ENCODE data around the gene VLDLR. TPM values are rescaled to one million over a fixed set of nuclear protein-coding genes. Genes with fewer than 3 reads are reported as not detected.
A peak's percentile ranks its signal among the peaks of the same experiment; 100 is the strongest.

The VLDLR gene
- total and polyA plus RNA-seq, 2 of the 13 experiments (the other 11 are each of a cell fraction or from before 2014, with no cell fraction given) = 3.4 to 10.5 TPM

DNA sequence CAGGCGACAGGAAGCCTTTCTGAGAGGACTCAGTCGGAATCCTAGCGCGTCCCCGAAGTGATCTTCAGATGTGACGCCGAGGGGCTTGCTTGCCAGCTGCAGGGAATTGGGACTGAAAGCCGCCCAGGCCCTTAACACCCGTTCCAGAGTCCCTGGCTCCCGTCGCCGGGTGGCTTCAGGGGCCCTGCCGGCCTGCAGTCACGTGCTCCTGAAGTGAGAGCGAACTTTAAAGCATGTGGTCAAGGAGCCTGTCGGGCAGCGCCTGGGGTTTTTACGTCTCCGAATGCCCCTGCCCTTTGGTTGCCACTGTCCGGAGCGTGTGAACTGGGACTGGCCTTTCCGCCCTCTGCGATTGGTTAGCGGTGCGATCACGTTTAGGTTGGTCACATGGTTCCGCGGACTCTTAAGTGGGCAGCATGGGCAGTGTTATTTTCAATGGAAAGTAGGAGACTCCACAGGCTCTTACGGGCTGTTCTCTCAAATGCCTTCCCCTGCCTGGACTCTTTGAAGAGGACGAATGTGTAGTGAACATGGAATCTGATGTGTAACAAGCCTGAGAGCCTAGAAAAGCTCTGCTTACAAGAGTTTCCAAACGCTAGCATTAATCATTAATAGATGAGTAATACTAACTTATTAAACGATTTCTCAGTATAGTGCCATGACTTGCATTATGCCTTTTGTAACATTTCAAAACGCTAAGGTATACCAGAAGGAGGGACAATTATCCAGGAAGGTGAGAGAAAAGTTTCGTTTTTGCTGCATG, 1.9 kb downstream of the VLDLR start (continued):
- TF ChIP-seq, protein P1, sequence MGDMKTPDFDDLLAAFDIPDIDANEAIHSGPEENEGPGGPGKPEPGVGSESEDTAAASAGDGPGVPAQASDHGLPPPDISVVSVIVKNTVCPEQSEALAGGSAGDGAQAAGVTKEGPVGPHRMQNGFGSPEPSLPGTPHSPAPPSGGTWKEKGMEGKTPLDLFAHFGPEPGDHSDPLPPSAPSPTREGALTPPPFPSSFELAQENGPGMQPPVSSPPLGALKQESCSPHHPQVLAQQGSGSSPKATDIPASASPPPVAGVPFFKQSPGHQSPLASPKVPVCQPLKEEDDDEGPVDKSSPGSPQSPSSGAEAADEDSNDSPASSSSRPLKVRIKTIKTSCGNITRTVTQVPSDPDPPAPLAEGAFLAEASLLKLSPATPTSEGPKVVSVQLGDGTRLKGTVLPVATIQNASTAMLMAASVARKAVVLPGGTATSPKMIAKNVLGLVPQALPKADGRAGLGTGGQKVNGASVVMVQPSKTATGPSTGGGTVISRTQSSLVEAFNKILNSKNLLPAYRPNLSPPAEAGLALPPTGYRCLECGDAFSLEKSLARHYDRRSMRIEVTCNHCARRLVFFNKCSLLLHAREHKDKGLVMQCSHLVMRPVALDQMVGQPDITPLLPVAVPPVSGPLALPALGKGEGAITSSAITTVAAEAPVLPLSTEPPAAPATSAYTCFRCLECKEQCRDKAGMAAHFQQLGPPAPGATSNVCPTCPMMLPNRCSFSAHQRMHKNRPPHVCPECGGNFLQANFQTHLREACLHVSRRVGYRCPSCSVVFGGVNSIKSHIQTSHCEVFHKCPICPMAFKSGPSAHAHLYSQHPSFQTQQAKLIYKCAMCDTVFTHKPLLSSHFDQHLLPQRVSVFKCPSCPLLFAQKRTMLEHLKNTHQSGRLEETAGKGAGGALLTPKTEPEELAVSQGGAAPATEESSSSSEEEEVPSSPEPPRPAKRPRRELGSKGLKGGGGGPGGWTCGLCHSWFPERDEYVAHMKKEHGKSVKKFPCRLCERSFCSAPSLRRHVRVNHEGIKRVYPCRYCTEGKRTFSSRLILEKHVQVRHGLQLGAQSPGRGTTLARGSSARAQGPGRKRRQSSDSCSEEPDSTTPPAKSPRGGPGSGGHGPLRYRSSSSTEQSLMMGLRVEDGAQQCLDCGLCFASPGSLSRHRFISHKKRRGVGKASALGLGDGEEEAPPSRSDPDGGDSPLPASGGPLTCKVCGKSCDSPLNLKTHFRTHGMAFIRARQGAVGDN (CRISPR knock-in tag; IDR thresholded peaks at IDR 0.05) = peak; percentile 92
- TF ChIP-seq HDAC1 (CRISPR knock-in tag; IDR thresholded peaks at IDR 0.05) (peak; percentile 60), SMAD9 (CRISPR knock-in tag; IDR thresholded peaks at IDR 0.05) (peak; percentile 70; the same call in 1 of the 2 replicates), ZFAT (CRISPR knock-in tag; conservative IDR thresholded peaks at IDR 0.05) (0 out of 2 replicates have a peak, but pooled peaks have one; percentile 20), LCORL (IDR thresholded peaks at IDR 0.05) (no peak), LCORL (CRISPR knock-in tag; IDR thresholded peaks at IDR 0.05) (0 out of 2 replicates have a peak, but pooled peaks have one; percentile 39), MIER3 (CRISPR knock-in tag; IDR thresholded peaks at IDR 0.05; ENCODE audit: borderline replicate concordance) (0 out of 2 replicates have a peak, but pooled peaks have one; percentile 22), ZNF317 (CRISPR knock-in tag; IDR thresholded peaks at IDR 0.05) (peak; percentile 43; the same call in 1 of the 2 replicates), ZNF329 (CRISPR knock-in tag; IDR thresholded peaks at IDR 0.05; ENCODE audit: low read depth) (peak; percentile 37; the same call in 1 of the 2 replicates), ZNF614 (CRISPR knock-in tag; IDR thresholded peaks at IDR 0.05; ENCODE audit: borderline replicate concordance) (0 out of 2 replicates have a peak, but pooled peaks have one; percentile 44), NFE2L2 (IDR thresholded peaks at IDR 0.05; ENCODE audit: low read length) (peak; percentile 48; the same call in 1 of the 2 replicates), ETV6 (CRISPR knock-in tag; conservative IDR thresholded peaks at IDR 0.05) (0 out of 2 replicates have a peak, but pooled peaks have one; percentile 45), ETV5 (CRISPR knock-in tag; IDR thresholded peaks at IDR 0.05; ENCODE audit: borderline replicate concordance) (no peak)
- TF ChIP-seq, protein P2, sequence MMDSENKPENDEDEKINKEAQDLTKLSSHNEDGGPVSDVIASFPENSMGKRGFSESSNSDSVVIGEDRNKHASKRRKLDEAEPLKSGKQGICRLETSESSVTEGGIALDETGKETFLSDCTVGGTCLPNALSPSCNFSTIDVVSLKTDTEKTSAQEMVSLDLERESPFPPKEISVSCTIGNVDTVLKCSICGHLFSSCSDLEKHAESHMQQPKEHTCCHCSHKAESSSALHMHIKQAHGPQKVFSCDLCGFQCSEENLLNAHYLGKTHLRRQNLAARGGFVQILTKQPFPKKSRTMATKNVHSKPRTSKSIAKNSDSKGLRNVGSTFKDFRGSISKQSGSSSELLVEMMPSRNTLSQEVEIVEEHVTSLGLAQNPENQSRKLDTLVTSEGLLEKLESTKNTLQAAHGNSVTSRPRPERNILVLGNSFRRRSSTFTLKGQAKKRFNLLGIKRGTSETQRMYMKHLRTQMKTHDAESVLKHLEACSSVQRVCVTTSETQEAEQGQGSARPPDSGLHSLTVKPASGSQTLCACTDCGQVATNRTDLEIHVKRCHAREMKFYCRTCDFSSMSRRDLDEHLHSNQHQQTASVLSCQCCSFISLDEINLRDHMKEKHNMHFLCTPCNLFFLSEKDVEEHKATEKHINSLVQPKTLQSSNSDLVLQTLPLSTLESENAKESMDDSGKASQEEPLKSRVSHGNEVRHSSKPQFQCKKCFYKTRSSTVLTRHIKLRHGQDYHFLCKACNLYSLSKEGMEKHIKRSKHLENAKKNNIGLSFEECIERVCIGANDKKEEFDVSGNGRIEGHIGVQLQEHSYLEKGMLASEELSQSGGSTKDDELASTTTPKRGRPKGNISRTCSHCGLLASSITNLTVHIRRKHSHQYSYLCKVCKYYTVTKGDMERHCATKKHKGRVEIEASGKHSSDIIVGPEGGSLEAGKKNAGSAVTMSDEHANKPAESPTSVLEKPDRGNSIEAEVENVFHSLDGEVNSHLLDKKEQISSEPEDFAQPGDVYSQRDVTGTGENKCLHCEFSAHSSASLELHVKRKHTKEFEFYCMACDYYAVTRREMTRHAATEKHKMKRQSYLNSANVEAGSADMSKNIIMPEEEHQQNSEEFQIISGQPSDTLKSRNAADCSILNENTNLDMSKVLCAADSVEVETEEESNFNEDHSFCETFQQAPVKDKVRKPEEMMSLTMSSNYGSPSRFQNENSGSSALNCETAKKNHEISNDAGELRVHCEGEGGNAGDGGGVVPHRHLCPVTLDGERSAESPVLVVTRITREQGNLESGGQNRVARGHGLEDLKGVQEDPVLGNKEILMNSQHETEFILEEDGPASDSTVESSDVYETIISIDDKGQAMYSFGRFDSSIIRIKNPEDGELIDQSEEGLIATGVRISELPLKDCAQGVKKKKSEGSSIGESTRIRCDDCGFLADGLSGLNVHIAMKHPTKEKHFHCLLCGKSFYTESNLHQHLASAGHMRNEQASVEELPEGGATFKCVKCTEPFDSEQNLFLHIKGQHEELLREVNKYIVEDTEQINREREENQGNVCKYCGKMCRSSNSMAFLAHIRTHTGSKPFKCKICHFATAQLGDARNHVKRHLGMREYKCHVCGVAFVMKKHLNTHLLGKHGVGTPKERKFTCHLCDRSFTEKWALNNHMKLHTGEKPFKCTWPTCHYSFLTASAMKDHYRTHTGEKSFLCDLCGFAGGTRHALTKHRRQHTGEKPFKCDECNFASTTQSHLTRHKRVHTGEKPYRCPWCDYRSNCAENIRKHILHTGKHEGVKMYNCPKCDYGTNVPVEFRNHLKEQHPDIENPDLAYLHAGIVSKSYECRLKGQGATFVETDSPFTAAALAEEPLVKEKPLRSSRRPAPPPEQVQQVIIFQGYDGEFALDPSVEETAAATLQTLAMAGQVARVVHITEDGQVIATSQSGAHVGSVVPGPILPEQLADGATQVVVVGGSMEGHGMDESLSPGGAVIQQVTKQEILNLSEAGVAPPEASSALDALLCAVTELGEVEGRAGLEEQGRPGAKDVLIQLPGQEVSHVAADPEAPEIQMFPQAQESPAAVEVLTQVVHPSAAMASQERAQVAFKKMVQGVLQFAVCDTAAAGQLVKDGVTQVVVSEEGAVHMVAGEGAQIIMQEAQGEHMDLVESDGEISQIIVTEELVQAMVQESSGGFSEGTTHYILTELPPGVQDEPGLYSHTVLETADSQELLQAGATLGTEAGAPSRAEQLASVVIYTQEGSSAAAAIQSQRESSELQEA (CRISPR knock-in tag; IDR thresholded peaks at IDR 0.05; ENCODE audit: not compliant biosample characterization) = peak; percentile 52
- TF ChIP-seq, protein P3, sequence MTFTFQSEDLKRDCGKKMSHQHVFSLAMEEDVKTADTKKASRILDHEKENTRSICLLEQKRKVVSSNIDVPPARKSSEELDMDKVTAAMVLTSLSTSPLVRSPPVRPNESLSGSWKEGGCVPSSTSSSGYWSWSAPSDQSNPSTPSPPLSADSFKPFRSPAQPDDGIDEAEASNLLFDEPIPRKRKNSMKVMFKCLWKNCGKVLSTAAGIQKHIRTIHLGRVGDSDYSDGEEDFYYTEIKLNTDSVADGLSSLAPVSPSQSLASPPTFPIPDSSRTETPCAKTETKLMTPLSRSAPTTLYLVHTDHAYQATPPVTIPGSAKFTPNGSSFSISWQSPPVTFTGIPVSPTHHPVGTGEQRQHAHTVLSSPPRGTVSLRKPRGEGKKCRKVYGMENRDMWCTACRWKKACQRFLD (CRISPR knock-in tag; IDR thresholded peaks at IDR 0.05; ENCODE audit: borderline replicate concordance) = 0 out of 2 replicates have a peak, but pooled peaks have one; percentile 18
